Esophagus squamous epithelium (tissue), 4 donors: ENCODE measurements around the gene FYN.

ENCODE experiments used
- CTCF ChIP-seq, 6 experiments: fragments of 450-650 bp in 4 of 6; fragments of 200-600 bp in 2 of 6; sonication (generic) in 2 of 6; IDR thresholded peaks; one replicate each; pipeline ENCODE4 v1.5.1; 2016 to 2019; ENCODE audit warnings: antibody characterized with exemption in 6 of 6, mild to moderate bottlenecking in 4 of 6, moderate library complexity in 4 of 6
- POLR2A ChIP-seq, 4 donors: fragments of 450-650 bp; IDR thresholded peaks; one replicate each; pipeline ENCODE4 v1.6.1; 2017; ENCODE audit warnings: antibody characterized with exemption in 4 of 4, mild to moderate bottlenecking in 4 of 4, moderate library complexity in 3 of 4

GRCh38 chr6:111823831-111824607 lies 49.2 kb downstream of the FYN start:
- TF ChIP-seq POLR2A (IDR thresholded peaks at IDR 0.05) (no peak), CTCF (IDR thresholded peaks at IDR 0.05) (no peak)
